ENCODE results near the gene FAM184B.
A peak's percentile ranks its signal among the peaks of the same experiment; 100 is the strongest.
"Not testable (repeated sequence)": the region's sequence is repeated elsewhere in the genome, so short reads cannot be mapped to it uniquely, and the experiment has no call there.

FAM184B gene

GRCh38 chr4:17680559-17681280, 100.7 kb downstream of the FAM184B start:
- no peak for DNase-seq

DNA sequence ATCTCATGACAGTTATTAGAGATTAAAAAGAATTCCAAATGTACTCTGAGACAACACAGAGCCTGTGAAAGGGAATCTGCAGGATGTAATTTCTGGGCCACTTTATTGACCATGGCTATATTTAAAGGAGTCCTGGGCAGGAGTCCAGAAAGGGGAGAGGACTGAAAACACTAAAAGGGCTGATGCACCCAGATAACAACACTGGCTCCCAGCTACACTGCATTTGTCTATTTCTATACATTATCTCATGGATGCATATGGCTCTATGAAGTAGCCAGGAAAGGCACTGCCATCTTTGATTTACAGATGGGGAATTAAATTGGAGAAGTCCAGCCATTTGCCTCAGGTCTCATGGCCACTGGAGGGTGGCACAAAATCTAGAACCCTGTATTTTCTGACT, 111.0 kb downstream of the FAM184B start:
- DNase-seq = no peak

- DNase-seq = no peak
These were observed 113.7 kb downstream of the FAM184B start for GRCh38 chr4:17667653-17668201.

DNA sequence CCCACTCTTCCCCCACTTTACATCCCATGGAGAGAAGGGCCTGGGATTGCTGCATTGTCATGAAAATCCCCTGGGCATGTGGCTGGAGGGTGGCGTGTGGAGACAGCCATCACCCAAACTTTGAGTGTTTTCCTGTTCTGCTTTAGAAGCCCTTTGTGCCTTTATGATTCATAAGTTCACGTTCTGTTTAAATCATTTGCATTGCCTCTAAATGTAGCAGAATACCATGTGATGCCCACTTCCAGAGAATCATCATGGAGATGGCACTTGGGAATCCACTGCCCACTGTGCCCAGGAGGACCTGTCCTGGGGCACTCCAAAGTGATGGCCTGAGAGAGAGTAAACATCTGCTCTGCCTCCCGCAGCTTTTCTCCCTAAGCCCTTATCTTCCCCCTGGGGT, 114.2 kb downstream of the FAM184B start:
- no peak for DNase-seq

GRCh38 chr4:17665852-17666251, 115.6 kb downstream of the FAM184B start:
- DNase-seq = no peak

- DNase-seq = no peak
These were observed 116.1 kb downstream of the FAM184B start for GRCh38 chr4:17665346-17665745.

DNA sequence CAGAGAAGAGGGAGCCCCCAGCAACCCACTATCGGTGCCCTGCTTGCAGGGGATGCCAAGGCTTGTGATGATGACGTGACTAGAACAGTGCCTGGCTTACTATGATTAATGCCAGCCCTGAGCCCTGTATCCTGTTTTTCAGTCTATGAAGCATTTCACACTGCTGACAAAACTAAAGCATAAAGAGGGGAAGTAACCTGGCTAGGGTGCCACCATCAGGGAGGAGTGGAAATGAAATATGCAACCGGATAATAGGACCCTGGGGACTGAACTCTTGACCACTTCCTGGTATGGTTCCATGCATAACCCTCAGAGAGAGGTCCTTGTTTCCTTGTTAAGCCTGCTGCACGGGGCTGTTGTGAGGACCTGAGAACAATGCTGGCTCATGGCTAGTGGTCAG, 116.7 kb downstream of the FAM184B start:
- DNase-seq = no peak

DNA sequence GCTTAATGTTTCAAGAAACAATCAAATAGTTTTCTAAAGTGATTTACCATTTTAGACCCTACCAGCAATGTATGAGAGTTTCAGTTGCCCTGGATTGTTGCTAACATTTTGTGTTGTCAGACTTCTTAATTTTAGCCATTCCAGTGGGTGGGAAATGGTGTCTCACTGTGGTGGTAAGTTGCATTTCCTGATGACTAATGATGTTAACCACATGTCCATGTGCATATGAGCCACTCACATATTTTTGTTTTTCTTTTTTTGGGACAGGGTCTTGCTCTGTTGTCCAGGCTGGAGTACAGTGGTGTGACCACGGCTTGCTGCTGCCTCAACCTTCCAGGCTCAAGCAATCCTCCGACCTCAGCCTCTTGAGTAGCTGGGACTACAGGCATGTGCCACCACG, 118.7 kb downstream of the FAM184B start:
- no peak for DNase-seq

GRCh38 chr4:17659196-17659595, 122.2 kb downstream of the FAM184B start:
- not testable (repeated sequence) for DNase-seq

GRCh38 chr4:17657849-17658248, 123.6 kb downstream of the FAM184B start:
- DNase-seq = no peak

DNA sequence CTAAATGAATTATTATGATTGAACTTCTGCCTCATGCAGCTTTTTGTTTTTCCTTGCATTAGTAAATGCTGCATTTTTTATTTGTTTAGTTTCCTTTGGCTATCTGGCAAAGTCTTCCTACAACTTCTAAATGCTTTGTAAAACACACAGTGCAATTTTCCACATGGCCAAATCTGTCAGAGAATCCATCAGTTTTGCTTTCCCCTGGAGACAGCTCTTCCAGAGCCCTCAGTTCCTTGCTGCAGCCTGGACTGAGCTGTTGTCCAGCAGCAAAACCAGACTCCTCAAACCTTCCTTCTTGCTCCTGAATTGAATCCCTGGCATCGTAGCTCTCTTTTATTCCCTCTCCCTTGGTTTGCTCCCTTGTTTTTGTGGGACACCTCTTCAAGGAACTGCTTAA, 124.3 kb downstream of the FAM184B start:
- DNase-seq = no peak

DNA sequence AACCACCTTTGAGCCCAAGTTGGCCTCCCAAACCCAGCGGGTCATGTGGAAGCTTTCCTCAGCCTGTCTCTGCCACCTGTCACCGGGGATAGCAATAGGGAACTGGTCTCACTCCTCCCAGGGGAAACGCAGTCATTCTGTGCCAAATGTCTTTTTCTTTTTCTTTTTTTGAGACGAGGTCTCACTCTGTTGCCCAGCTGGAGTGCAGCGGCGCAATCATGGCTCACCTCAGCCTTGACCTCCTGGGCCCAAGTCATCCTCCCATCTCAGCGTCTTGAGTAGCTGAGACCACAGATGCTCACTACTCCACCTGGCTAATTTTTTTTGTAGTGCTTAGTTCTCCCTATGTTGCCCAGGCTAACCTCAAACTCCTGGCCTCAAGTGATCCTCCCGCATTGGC, 126.7 kb downstream of the FAM184B start:
- peak; percentile 0 for DNase-seq

- no peak for DNase-seq
These were observed 131.0 kb downstream of the FAM184B start for GRCh38 chr4:17650406-17650805.

GRCh38 chr4:17647927-17648326, 133.5 kb downstream of the FAM184B start:
- DNase-seq = no peak

GRCh38 chr4:17647176-17647806, 134.1 kb downstream of the FAM184B start:
- no peak for DNase-seq

- DNase-seq = no peak
These were observed 134.7 kb downstream of the FAM184B start for GRCh38 chr4:17646693-17647092.

GRCh38 chr4:17642398-17642783, 139.0 kb downstream of the FAM184B start:
- DNase-seq = no peak

GRCh38 chr4:17639136-17639535, 142.3 kb downstream of the FAM184B start:
- DNase-seq = no peak

- peak; percentile 24 for DNase-seq
These were observed 144.5 kb downstream of the FAM184B start for GRCh38 chr4:17636696-17637622.

DNA sequence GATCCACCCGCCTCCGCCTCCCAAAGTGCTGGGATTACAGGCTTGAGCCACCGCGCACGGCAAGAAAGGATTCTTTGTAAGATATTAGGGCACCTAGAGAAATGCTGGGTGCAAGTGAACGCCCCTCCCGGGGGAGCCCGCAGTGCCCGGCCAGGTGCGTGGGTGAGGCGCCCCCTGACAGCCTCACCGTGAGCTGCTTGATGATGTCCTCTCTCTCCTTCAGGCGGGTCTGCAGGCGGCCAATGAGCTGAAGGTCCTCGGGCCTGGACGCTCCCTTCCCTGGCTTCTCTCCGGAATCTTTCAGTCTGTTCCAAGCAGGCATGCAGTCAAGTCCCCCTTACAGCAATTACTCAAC, 145.1 kb downstream of the FAM184B start:
- DNase-seq = no peak

GRCh38 chr4:17635056-17635455, 146.4 kb downstream of the FAM184B start:
- DNase-seq = no peak

- no peak for DNase-seq
These were observed 147.8 kb downstream of the FAM184B start for GRCh38 chr4:17633600-17633999.

GRCh38 chr4:17630228-17630627, 151.2 kb downstream of the FAM184B start:
- DNase-seq = no peak

DNA sequence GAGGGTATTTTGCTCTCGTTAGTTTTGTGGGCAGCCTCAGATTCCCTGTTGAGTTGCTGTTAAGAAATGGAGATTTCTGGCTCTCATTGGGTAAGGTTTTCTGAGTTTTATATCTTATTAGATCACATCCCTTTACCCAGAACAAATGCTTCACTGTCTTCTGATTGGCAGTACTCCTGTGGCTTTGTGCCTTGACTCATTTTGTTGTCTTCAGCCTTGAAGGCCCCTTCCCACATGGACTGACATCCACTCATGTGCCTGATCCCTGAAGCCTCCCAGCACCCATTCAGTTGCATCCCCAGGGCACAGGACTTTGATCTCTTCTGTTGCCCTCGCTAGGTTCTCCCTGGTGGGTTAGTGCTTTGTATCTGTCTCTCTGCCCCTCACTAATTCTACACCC, 156.6 kb downstream of the FAM184B start:
- no peak for DNase-seq

Measured in NCI-H2171 (cell line).